NK-92 (cell line): ENCODE data around the gene IFT88.

Experiments used
- DNase-seq: peaks from one replicate; lab custom pipeline; 2025; ENCODE audit not compliant: unreplicated experiment; lab: John Stamatoyannopoulos, UW

The IFT88 gene

DNA sequence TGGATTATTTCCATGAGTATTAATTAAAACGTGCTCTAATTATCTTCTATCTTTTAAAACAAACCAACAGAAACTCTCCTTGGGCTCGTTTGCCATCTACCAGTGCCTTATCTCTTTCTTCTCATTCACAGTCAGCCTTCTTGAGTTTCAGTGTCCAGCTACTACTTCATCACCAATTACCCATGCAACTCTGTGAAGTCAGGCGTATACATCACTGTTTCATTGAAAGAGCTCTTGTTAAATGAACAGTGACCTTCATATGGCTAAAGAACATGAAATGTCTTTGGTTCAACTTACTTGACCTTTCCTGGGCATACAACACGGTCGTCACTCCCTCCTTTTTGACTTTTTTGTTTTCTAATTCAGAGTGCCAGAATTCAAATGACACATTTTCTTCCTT is 5.2 kb upstream of the IFT88 start:
- no peak for DNase-seq

DNA sequence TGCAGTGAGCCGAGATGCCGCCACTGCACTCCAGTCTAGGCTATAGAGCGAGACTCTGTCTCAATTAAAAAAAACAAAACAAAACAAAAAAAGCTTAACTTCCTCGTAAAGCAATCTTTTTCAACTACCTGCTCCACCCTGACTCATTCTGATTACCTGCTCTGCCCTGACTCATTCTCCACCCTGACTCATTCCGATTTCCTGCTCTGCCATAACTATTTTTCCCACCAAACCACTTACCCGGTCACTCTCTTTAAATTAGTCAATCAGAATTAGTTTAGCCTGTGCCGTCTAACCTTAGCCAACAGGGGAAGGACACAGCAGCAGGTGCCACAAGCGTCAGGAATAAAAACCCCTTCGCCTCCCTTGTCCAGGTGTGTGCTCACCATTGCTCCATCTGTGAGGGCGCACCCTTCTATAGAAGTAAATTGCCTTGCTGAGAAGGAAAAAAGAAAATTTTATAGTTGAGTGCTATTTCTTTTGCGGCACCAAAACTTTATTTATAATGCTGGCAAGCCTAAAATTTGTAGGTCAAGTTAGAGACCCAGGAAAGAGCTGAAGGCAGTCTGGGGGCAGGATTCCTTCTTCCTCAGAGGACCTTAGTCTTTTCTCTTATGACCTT is 1.7 kb upstream of the IFT88 start:
- no peak for DNase-seq

DNA sequence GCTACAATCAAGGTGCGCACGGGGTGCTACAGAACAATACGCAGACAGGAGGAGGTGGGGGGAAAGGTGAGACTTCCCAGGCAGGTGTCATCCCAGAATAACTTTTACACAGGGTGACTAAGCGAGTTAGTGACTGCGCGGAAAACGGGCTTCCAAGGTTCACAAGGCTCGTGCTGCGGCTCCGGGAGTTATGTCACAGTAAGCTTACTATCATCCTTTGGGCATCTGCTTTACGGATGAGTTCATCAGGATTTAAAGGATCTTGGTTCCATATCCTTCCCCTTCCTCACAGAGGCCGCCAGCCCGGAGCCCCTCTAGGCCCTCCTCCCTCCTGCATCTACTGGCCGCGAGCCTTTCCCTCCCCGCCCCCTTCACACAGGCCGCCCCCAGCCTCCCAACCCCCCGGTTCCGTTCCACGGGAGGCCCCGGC is 474 bp upstream of the IFT88 start:
- no peak for DNase-seq

DNA sequence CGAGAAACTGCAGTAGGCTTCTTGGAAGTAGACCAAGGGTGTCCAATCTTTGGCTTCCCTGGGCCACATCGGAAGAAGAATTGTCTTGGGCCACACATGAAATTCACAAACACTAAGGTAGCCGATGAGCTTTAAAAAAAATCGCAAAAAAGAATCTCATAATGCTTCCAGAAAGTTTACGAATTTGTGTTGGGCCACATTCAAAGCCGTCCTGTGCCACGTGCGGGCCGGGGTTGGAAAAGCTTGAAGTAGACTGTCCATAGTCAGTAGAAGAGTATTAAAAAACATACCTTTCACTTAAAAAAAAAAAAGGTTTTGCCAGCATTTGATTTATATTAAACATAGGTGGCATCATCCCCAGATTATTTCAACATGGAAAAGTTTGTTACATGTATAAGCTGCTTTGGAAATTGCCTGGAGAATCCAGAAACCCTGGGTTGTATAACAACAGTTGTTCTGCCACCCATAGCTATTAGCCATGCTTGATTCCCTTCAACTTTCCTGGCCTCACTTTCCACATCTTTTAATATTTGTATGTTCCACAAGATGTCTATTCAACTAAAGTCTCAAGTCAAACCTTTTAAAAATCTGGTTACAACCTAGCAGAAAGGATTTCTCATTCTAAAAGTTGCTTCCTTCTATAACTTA is 1.0 kb downstream of the IFT88 start:
- DNase-seq: no peak

DNA sequence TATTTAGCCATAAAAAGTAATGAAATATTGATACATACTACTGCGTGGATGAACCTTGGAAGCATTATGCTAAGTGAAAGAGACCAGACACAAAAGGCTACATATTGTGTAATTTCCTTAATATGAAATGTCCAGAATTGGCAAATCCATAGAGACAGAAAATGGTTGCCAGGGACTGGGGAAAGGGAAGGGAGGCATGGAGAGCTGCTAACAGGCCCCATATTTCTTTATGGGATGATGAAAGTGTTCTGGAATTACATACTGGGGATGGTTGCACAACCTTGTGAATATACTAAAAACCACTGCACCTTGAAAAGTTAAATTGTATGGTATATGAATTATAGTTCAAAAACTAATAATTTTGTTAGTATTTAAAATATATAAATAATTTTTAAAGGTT is 3.6 kb downstream of the IFT88 start:
- no peak for DNase-seq

DNA sequence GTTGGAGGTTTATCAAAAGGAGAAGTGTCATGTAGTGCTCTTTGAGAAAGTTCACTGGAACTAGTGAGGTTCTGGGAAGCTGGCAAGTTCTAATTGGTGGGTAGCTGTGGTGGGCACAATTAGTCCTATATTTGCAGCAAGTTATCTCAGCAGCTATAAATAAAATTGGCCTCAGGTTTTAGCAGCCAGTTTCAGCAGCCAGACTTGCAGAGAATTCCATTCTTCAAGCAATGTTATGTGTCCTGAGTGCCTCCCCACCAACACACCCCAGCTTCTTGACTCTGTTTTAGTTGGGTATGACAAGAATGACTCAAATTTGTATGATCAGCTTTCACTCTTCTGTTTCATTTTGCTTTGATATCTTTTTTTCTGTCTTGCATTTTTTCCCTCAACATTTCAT is 4.7 kb downstream of the IFT88 start:
- DNase-seq: no peak

DNA sequence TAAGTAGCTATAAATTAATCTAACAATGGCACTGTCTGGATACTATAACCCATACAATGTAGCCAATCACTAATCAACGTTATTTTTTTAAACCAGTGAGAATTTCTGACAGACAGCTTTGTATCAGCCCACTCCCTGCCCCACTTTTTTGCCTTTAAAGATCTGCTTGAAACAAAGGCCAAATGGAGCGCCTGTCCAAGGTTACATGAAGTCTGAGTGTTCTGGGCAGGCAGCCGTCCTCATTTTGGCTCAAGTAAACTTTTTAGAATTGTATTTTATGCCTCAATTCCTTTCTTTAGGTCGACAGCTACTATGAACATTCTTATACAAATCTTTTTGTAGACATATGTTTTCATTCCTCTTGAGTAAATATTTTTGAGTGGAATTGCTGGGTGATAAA is 6.2 kb downstream of the IFT88 start:
- DNase-seq: no peak

DNA sequence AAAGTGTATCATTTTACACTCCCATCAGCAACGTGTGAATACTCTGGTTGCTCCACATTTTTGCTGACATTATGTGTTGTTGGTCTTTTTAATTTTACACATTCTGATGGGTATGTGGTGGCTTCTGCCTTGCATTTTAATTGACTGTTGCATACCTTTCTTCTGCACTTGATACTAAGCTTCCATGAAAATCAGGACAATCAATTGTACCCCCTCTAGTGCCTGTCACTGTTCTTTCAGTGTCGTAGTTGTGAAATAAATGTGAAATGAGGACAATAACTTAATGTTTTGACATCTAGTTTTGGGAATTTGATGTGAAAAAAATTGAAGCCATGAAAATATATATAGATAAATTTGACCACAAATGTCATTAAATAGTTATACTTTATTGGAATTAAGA is 6.7 kb downstream of the IFT88 start:
- no peak for DNase-seq

DNA sequence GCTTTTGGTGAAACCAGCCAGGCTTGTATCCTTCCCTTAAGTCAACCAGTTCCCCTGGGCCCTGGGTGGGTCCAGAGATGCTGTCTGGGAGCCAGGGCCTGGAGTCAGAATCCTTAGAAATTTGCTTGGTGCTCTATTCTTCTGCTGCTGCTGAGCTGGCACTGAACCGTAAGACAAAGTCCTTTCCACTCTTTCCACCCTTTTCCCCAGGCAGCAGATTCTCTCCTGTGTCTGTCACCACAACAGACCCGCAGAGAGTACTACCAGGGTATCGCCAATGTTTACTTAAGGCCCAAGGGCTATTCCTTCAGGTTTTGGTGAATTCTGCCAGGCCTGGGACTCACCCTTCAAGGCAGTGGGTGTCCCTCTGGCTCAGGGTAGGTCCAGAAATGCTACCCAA is 12.2 kb downstream of the IFT88 start:
- no peak for DNase-seq

DNA sequence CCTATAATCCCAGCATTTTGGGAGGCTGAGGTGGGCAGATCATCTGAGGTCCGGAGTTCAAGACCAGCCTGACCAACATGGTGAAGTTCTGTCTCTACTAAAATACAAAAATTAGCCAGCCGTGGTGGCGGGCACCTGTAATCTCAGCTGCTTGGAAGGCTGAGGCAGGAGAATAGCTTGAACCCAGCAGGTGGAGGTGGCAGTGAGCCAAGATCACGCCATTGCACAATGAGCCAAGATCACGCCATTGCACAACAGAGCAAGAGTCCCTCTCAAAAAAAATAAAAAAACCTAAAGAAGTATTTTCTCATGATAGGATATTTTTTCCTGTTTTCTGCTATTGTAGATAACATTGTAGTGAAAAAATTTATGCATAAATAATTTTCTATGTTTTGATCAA is 13.3 kb downstream of the IFT88 start:
- no peak for DNase-seq

DNA sequence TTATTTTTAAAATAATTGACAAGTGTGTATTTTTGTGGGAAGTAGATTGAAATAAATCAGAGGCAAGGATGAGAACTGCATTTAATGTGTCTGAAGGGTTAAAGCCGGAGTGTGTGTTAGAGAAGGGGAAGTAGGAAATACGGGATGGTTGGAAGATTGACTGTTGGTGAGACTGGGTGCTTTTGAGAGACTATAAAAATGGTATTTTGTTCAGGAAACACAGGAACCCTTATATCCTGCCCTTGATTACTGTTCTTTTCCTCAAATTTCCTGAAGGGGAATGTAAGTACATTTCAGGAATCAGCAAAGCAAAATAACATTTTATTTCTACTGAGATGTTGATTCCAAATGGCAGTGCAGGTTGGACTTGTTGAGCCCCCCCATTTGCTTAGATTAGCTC is 15.1 kb downstream of the IFT88 start:
- no peak for DNase-seq

DNA sequence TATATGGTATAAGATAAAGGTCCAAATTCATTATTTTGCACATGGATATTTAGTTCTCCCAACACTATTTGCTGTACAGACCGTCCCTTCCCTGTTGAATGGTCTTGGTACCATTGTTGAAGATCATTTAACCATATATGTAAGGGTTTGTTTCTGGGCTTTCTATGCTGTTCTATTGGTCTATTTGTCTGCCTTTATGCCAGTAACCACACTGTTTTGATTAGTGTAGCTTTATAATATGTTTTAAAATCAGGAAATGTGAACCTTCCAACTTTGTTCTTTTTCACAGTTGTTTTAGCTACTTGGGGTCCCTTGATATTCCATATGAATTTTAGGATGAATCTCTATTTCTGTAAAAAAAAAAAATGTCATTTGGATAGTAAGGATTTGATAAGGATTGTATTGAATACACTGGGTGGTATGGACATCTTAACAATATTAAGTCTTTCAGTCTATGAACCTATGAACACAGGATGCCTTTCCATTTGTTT is 16.9 kb downstream of the IFT88 start:
- no peak for DNase-seq

DNA sequence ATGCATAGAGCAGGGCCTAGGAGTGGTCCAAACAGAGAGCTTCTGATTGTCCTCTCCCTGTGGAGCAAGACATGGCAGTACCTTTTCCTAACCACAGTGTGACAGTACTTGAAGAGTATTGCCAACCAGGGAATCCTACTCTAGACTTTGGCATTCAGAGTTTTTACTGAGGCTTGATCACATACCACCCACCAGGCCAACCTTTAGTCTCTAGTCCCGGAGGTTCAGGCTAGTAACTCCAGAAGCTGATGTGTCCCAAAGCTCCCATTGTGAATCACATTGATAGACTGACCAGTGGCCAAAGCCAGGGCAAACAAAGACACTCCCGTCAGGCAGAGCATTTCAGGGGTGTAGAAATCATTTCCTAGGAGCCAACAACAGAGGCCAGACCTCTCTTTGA is 18.4 kb downstream of the IFT88 start:
- no peak for DNase-seq

DNA sequence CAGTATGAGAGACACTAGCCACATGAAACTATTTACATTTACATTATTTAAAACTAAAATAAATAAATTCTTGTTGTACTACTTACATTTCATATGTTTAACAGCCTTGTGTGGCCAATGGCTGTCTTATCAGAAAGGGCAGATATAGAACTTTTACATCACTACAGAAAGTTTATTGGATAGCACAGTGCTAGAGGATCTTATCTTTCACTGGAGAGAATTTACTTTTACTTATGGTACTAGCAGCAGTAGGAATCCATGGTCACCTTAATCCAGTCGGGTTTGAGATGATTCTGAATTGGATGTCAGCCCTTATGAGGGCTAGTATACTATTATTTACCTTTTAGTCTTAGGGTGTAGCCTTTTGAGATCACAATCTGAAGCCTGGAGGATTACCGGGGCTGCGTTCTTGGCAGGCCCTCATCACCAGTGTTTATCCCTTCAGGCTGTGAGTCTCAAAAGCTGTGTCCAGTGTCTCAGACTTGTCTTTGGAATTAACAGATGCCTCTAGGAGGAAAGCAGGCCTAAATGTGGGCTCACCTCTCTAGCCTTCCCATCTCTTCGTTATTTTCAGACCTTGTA is 21.7 kb downstream of the IFT88 start:
- no peak for DNase-seq

DNA sequence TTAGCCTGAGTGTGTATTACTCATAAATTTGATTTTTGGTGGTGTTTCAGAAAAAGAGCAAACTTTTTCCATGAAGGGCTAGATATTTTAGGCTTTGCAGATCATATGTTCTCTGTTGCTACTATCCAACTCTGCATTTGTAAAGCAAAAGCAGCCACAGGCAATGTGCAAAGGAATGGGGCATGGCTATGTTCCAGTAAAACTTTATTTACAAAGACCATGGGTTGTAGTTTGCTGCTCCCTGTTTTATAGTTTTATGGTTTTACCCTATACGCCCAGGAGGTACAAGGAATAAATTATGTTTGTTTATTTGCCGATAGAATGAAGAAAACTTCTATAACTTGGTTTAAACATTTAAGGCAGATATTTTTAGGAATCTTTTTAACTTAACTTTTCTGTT is 23.6 kb downstream of the IFT88 start:
- DNase-seq: no peak

DNA sequence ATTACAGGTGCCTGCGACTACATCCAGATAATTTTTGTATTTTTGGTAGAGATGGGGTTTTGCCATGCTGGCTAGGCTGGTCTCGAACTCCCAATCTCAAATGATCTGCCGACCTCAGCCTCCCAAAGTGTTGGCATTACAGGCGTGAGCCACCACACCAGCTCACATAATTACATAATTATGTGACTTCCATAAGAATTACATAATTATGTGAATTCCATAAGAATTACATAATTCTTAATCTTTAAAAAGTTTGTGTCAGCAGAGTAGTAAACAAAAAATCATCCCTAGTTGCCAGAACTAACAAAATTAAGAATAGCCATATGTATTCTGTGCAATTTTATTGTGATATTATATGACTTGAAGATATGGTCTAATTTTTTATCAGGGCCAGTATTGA is 25.6 kb downstream of the IFT88 start:
- no peak for DNase-seq

DNA sequence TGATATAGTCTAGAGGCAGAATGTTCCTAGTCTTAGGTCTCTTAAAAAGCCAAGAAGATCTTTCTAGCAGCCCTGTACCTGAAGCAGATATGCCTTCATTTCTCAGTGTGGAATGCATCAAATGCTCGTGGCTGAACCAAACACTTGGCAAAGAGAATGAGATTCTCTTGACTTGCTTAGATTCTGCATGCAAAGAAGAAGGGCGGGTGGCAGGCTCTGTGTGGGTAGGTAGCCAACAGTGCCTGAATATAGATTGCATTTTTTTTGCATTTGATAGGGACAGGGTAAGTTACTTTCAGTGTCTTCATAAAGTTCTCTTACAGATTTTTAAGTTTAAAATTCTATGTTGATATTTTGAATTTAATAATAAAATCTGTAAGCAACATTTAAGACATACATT is 27.3 kb downstream of the IFT88 start:
- DNase-seq: no peak

DNA sequence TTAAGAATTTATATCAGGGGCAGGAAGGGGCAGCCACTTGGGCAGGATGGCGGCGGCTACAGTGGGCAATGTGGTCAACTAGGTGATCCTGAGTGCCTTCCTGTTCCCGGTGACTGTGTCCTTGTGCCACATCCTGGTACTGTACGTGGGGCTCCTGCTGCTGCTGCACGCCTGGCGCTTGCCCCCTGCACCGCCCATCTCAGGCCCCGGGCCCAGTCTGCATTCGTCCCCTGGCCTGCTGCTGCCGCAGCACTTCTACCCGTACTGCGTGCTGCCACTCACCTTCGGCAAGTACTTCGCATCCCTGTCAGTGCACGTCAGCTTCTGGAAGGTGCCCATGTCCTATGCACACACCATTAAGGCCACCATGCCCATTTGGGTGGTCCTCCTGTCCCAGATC is 40.1 kb downstream of the IFT88 start:
- no peak for DNase-seq

DNA sequence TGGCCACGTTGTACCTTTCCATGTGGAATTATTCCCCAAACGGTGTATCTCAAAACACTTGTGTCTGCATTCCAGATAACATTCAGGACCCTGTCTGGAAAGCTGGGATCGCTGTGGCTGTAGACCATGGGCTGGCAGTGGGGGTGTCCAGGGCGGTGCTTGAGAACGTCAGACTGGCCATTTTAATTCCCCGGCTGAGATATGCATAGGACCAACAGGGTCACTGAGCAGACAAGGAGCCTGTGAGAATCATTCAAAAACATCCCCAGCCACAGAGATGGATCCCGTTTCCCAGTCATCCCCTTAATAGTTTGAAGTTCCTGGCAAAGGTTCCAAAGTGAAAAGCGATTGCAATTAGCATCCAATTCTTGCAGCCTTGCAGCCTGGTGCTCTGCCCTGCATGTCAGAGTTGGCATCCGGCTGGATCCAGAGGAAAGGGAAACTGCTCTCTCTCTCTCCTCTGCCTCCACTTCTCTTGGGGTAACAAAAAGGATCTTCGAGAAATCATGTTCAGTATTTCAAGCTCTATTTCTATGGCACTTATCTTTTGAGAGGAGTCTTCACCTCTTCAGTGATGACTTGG is 41.6 kb downstream of the IFT88 start:
- no peak for DNase-seq

DNA sequence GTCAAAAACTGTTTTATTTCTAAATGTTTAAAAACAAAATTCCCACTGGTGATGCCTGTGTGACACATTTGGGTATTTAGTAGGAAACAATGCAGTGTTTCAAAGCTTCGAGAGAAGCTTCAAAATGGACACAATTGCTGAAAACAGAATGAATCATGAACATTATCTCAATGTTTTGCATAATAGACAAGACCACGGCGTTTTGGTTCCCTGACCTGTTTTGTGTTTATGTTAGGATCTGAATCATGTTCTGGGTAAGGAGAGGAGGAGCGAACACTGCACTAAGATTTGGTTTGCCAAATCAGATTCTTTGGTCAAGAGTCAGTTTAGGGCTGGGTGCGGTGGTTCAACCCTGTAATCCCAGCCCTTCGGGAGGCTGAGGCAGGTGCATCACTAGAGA is 42.2 kb downstream of the IFT88 start:
- DNase-seq: no peak

DNA sequence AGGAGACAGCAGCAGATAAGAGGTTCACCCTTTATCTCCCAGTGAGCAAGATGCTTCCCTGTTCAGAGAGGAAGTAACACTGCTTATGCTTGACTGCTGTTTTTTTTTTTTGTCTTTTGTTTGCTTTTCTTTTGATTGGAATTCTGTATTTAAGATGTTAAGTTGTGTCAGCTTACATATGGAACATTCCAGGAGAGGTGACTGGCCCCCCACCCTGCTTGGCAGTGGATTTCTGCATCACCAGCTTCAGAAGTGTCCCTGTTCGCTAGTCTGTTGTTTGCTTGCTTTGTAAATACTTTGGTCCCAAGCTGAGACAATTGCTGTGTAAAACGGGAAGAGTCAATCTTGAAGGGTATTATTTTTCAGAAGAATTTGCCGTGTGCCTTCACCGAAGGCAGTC is 43.0 kb downstream of the IFT88 start:
- DNase-seq: no peak

DNA sequence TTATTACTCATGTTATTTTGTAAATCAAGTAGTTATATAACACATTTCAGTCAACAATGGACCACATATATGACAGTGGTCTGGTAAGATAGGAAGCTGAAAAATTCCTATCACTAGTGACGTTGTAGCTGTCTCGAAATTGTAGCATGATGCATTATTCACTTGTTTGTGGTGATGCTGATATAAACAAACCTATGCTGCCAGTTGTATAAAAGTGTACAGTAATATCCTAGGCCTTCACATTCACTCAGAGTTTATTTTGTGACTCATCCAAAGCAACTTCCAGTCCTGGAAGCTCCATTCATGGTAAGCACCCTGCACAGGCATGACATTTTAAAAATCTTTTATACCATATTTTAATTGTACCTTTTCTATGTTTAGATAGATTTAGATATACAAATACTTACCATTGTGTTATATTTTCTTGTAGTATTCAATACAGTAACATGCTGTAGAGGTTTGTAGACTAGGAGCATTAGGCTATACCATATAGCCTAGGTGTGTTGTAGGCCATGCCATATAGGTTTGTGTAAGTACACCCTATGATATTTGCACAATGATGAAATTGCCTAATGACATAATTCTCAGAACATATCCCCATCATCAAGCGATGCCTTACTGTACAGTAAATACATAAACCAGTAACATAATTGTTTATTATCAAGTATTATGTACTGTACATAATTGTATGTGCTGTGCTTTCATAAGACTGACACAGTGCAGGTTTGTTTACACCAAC is 49.3 kb downstream of the IFT88 start:
- DNase-seq: no peak
